H1 (cell line): ENCODE data around the gene RPS6KC1. TPM values are rescaled to one million over a fixed set of nuclear protein-coding genes. Genes with fewer than 3 reads are reported as not detected.

Experiments
- CTCF ChIA-PET: fragments of 300-600 bp; sonication (Branson Sonifier 250); formaldehyde crosslinking; loops from one replicate; lab custom pipeline; 2021; ENCODE audit not compliant: partially characterized antibody; lab: Charles Lee
- POLR2A ChIA-PET: fragments of 300-600 bp; sonication (Branson Sonifier 250); formaldehyde crosslinking; loops from one replicate; lab custom pipeline; 2021; ENCODE audit warnings: inconsistent platforms; ENCODE audit not compliant: partially characterized antibody; lab: Charles Lee
- DNase-seq, 2 experiments: peaks; one replicate each; pipeline versions ENCODE4 v3.0.0 to v3.0.0-alpha.2; 2010 to 2022; ENCODE audit warnings: low spot score in 2 of 2, low read depth in 1 of 2, mixed read lengths in 1 of 2
- FAIRE-seq: peaks from 2 replicates; lab custom pipeline; 2011; peaks lifted over from hg19 to GRCh38; lab: Jason Lieb, UNC
- H2AFZ ChIP-seq: 2 replicates; pipeline ENCODE4 v1.8.1; 2012; ENCODE audit warnings: low read length, inconsistent platforms
- H2AK5ac ChIP-seq: 2 replicates; pipeline ENCODE4 v1.6.1; 2013; ENCODE audit warnings: low read depth, low read length
- H2BK120ac ChIP-seq: replicated peaks from 2 replicates; pipeline ENCODE3; 2013; ENCODE audit warnings: low read depth, low read length, inconsistent platforms
- H2BK12ac ChIP-seq: 2 replicates; pipeline ENCODE4 v1.6.1; 2013; ENCODE audit warnings: low read depth, low read length
- H2BK15ac ChIP-seq: 2 replicates; pipeline ENCODE4 v1.6.1; 2013; ENCODE audit warnings: low read length
- H2BK20ac ChIP-seq: 2 replicates; pipeline ENCODE4 v1.6.1; 2013; ENCODE audit warnings: low read length
- H2BK5ac ChIP-seq: 2 replicates; pipeline ENCODE4 v1.6.1; 2013; ENCODE audit warnings: low read depth, low read length
- H3K14ac ChIP-seq: 2 replicates; pipeline ENCODE4 v1.6.1; 2013; ENCODE audit warnings: inconsistent platforms; ENCODE audit not compliant: insufficient read length
- H3K18ac ChIP-seq: 2 replicates; pipeline ENCODE4 v1.6.1; 2013; ENCODE audit warnings: low read length; ENCODE audit errors: extremely low read depth
- H3K23ac ChIP-seq: 2 replicates; pipeline ENCODE4 v1.6.1; 2013; ENCODE audit warnings: inconsistent platforms; ENCODE audit not compliant: insufficient read length
- H3K23me2 ChIP-seq: 2 replicates; pipeline ENCODE4 v1.6.1; 2013; ENCODE audit warnings: low read depth, low read length
- H3K27ac ChIP-seq: 2 replicates; pipeline ENCODE4 v1.6.1; 2011; ENCODE audit warnings: low read depth, low read length, inconsistent platforms
- H3K27me3 ChIP-seq, 4 experiments: replicated peaks in 1 of 4; 1 replicate in 1 of 4; 2 replicates in 3 of 4; pipeline versions ENCODE4 v1.6.1 to v1.8.1; 2011 to 2013; ENCODE audit warnings: low read length in 3 of 4, mild to moderate bottlenecking in 3 of 4, inconsistent platforms in 2 of 4, mixed read lengths in 2 of 4, moderate library complexity in 1 of 4; ENCODE audit not compliant: control insufficient read depth in 3 of 4, insufficient read depth in 3 of 4; ENCODE audit errors: extremely low read depth in 1 of 4
- H3K36me3 ChIP-seq, 4 experiments: 2 replicates each; pipeline versions ENCODE4 v1.6.1 to v1.8.1; 2011 to 2013; ENCODE audit warnings: mild to moderate bottlenecking in 4 of 4, low read length in 3 of 4, moderate library complexity in 2 of 4, control low read depth in 1 of 4, inconsistent platforms in 1 of 4; ENCODE audit not compliant: insufficient read depth in 4 of 4, control insufficient read depth in 2 of 4
- H3K4ac ChIP-seq: replicated peaks from 2 replicates; pipeline ENCODE3; 2013; ENCODE audit warnings: low read length, low read depth, mixed read lengths, inconsistent platforms; ENCODE audit not compliant: insufficient read length
- H3K4me1 ChIP-seq, 4 experiments: replicated peaks in 1 of 4; 1 replicate in 1 of 4; 2 replicates in 3 of 4; pipeline versions ENCODE4 v1.6.1 to v1.8.1; 2011 to 2013; ENCODE audit warnings: low read length in 3 of 4, inconsistent platforms in 2 of 4, mixed read lengths in 1 of 4; ENCODE audit not compliant: insufficient read depth in 4 of 4, control insufficient read depth in 3 of 4
- H3K4me2 ChIP-seq, 2 experiments: 2 replicates each; pipeline versions ENCODE4 v1.6.1 to v1.8.1; 2011 to 2013; ENCODE audit warnings: low read depth in 2 of 2, low read length in 2 of 2, control low read depth in 1 of 2, inconsistent platforms in 1 of 2, mild to moderate bottlenecking in 1 of 2; ENCODE audit not compliant: insufficient read depth in 1 of 2
- H3K4me3 ChIP-seq, 4 experiments: fragments of 200-600, 300-600 bp in 1 of 4; sonication (generic), shearing (Covaris generic), sonication (Bioruptor Twin) in 1 of 4; 2 replicates each; pipeline versions ENCODE4 v1.5.1 to v1.8.1; 2011 to 2016; ENCODE audit warnings: low read length in 4 of 4, low read depth in 3 of 4, control low read depth in 2 of 4, inconsistent platforms in 2 of 4, mild to moderate bottlenecking in 2 of 4, mixed read lengths in 1 of 4, moderate library complexity in 1 of 4; ENCODE audit not compliant: insufficient read depth in 2 of 4; ENCODE audit errors: extremely low read depth in 1 of 4
- H3K56ac ChIP-seq: replicated peaks from 2 replicates; pipeline ENCODE3; 2013; ENCODE audit warnings: low read depth, mild to moderate bottlenecking, mixed read lengths, low read length, inconsistent platforms; ENCODE audit not compliant: insufficient read length
- H3K79me1 ChIP-seq: 2 replicates; pipeline ENCODE4 v1.6.1; 2013; ENCODE audit warnings: low read depth, low read length, control low read depth
- H3K79me2 ChIP-seq, 2 experiments: 2 replicates each; pipeline versions ENCODE4 v1.6.1 to v1.8.1; 2012 to 2013; ENCODE audit warnings: low read length in 2 of 2, mild to moderate bottlenecking in 2 of 2, inconsistent platforms in 1 of 2; ENCODE audit not compliant: insufficient read depth in 2 of 2, control insufficient read depth in 1 of 2
- H3K9ac ChIP-seq, 4 experiments: replicated peaks in 1 of 4; 1 replicate in 1 of 4; 2 replicates in 3 of 4; pipeline versions ENCODE4 v1.6.1 to v1.8.1; 2011 to 2013; ENCODE audit warnings: low read depth in 3 of 4, low read length in 3 of 4, control low read depth in 2 of 4, mild to moderate bottlenecking in 2 of 4, moderate library complexity in 2 of 4, inconsistent platforms in 1 of 4; ENCODE audit errors: extremely low read depth in 1 of 4
- H3K9me3 ChIP-seq, 2 experiments: 2 replicates each; pipeline versions ENCODE4 v1.6.1 to v1.8.1; 2012 to 2013; ENCODE audit warnings: mild to moderate bottlenecking in 2 of 2, moderate library complexity in 2 of 2, control low read depth in 1 of 2, inconsistent platforms in 1 of 2, low read depth in 1 of 2, low read length in 1 of 2, mixed read lengths in 1 of 2; ENCODE audit not compliant: insufficient read depth in 2 of 2
- H4K20me1 ChIP-seq, 2 experiments: replicated peaks in 1 of 2; 2 replicates each; pipeline versions ENCODE3 to v1.8.1; 2011 to 2013; ENCODE audit warnings: inconsistent platforms in 2 of 2, low read length in 2 of 2, mild to moderate bottlenecking in 1 of 2; ENCODE audit not compliant: insufficient read depth in 2 of 2, control insufficient read depth in 1 of 2
- H4K5ac ChIP-seq: 2 replicates; pipeline ENCODE4 v1.6.1; 2013; ENCODE audit warnings: low read length, low read depth, mixed read lengths, inconsistent platforms; ENCODE audit not compliant: insufficient read length
- H4K8ac ChIP-seq: 2 replicates; pipeline ENCODE4 v1.8.0; 2013; ENCODE audit warnings: mild to moderate bottlenecking, moderate library complexity, low read length, inconsistent platforms; ENCODE audit not compliant: insufficient read depth; ENCODE audit errors: extremely low read depth
- H4K91ac ChIP-seq: replicated peaks from 2 replicates; pipeline ENCODE3; 2013; ENCODE audit warnings: low read length, mixed read lengths, inconsistent platforms; ENCODE audit not compliant: insufficient read length
- ASH2L ChIP-seq: fragments of 200-600, 300-600 bp; sonication (generic); IDR thresholded peaks from one replicate; pipeline ENCODE4 v1.7.1; 2017; ENCODE audit warnings: low read length
- ATF3 ChIP-seq: IDR thresholded peaks from 2 replicates; pipeline ENCODE4 v1.6.1; 2011; ENCODE audit warnings: low read depth, mild to moderate bottlenecking, low read length; ENCODE audit not compliant: insufficient read depth
- BACH1 ChIP-seq: IDR thresholded peaks from 2 replicates; pipeline ENCODE4 v1.6.1; 2012; ENCODE audit warnings: low read length, improper control_type of control experiment
- CREB1 ChIP-seq: IDR thresholded peaks from 2 replicates; pipeline ENCODE4 v1.6.1; 2012; ENCODE audit warnings: inconsistent platforms
- EP300 ChIP-seq, 2 experiments: IDR thresholded peaks; 1 replicate in 1 of 2; 2 replicates in 1 of 2; pipeline ENCODE4 v1.6.1; 2011 to 2012; ENCODE audit warnings: low read depth in 2 of 2, low read length in 2 of 2, mild to moderate bottlenecking in 2 of 2, borderline replicate concordance in 1 of 2, inconsistent platforms in 1 of 2, moderate library complexity in 1 of 2
- NANOG ChIP-seq: IDR thresholded peaks from 2 replicates; pipeline ENCODE4 v1.6.1; 2011; ENCODE audit warnings: low read length, low read depth, mild to moderate bottlenecking, inconsistent platforms; ENCODE audit not compliant: insufficient read depth, poor library complexity, severe bottlenecking
- RNF2 ChIP-seq: fragments of 200-900, 300-1000 bp; sonication (generic); IDR thresholded peaks from 2 replicates; pipeline ENCODE4 v1.7.1; 2016; ENCODE audit warnings: borderline replicate concordance, low read depth, mild to moderate bottlenecking, antibody characterized with exemption, low read length; ENCODE audit not compliant: poor library complexity, severe bottlenecking; ENCODE audit errors: missing control alignments
- SP1 ChIP-seq: IDR thresholded peaks from 2 replicates; pipeline ENCODE4 v1.6.1; 2011; ENCODE audit warnings: low read depth, low read length
- TBP ChIP-seq: IDR thresholded peaks from 2 replicates; pipeline ENCODE4 v1.6.1; 2011; ENCODE audit warnings: low read depth, low read length, improper control_type of control experiment
- WGBS, 2 experiments: shearing (Covaris generic) in 1 of 2; methylation state at CpG; one replicate each; pipeline versions ENCODE4 v1.1.6 to v1.1.7; 2013 to 2015; ENCODE audit warnings: low lambda C conversion rate in 2 of 2, mixed read lengths in 2 of 2, inconsistent platforms in 1 of 2, low coverage in 1 of 2, missing lambda C conversion rate in 1 of 2; ENCODE audit not compliant: insufficient replicate concordance in 2 of 2, insufficient coverage in 1 of 2, insufficient read length in 1 of 2; ENCODE audit errors: extremely low coverage in 1 of 2, missing lambda C conversion rate in 1 of 2; 5-methylcytosine and 5-hydroxymethylcytosine counted together
- polyA plus RNA-seq, 7 experiments: library from polyadenylated mRNA; depleted of rRNA in 3 of 7; stranded (reverse) in 5 of 7; unstranded in 2 of 7; fragments of >200 nt in 5 of 7; fragments of 200-250 nt in 2 of 7; gene quantifications; 1 replicate in 5 of 7; 2 replicates in 1 of 7; 4 replicates in 1 of 7; pipeline versions ENCODE4 v1.2.1 to v1.2.3, GENCODE V29; 2011 to 2013; ENCODE audit warnings: missing spikeins in 2 of 7, mixed read lengths in 2 of 7
- total RNA-seq: library from RNA; stranded (reverse); fragmentation: NEBNext Ultra II Directional; extraction: Animal tissue kit (Norgen Biotek cat#: 25700); gene quantifications from 2 replicates; pipeline ENCODE4 v1.2.1, GENCODE V29; 2021

RPS6KC1 gene
- total and polyA plus RNA-seq, 2 of the 8 experiments (the other 6 are each of a cell fraction or from before 2014, with no cell fraction given), result 4.9 to 17.6 TPM

- Histone ChIP-seq H2BK5ac (no peak overlapping the region), H3K79me1 (no peaks in the 10 kb centered on the region), H3K27ac (no peak overlapping the region), H2BK120ac (no peak overlapping the region), H4K8ac (no peak overlapping the region), H4K5ac (no peak overlapping the region), H2AK5ac (no peak overlapping the region), H3K9me3 (no peaks in the 10 kb centered on the region), H3K4me1 (no peaks in the 10 kb centered on the region; a peak in 2 of 7 replicates), H3K4me2 (no peak overlapping the region), H3K56ac (no peak overlapping the region), H3K23ac (no peak overlapping the region), H4K20me1 (no peaks in the 10 kb centered on the region), H3K36me3 (no peaks in the 10 kb centered on the region), H3K23me2 (no peaks in the 10 kb centered on the region), H3K79me2 (no peaks in the 10 kb centered on the region), H3K27me3 (no peaks in the 10 kb centered on the region), H2BK20ac (no peak overlapping the region), H3K18ac (no peak overlapping the region)
- no peak for DNase-seq
- ChIA-PET POLR2A (interaction anchor here (1.2 kb wide), 1 partner anchor 9 kb away, joined by 3 read pairs; no protein-coding TSS in a partner anchor), CTCF (no interaction called here)
- WGBS, 2 experiments, result 82% methylated on average over 1 of the region's 1 CpG; no CpG with 5 or more reads in 1 of the 2 experiments
- no peak for TF ChIP-seq ATF3
- TF ChIP-seq CREB1, result no peak
- no peak for TF ChIP-seq RNF2
- TF ChIP-seq ASH2L, result no peak
- no peak for TF ChIP-seq SP1
- no peak for TF ChIP-seq NANOG
- no peak for TF ChIP-seq EP300 (IDR thresholded peaks at IDR 0.05; ENCODE audit: borderline replicate concordance in 1 of 2, low read depth in 2 of 2, low read length in 2 of 2)
- TF ChIP-seq BACH1, result no peak
- no peak for TF ChIP-seq TBP
- TF ChIP-seq, all 59 proteins: peak for 0
- Histone ChIP-seq H2AFZ (no peak overlapping the region), H3K4ac (no peak overlapping the region), H3K4me3 (no peak overlapping the region), H3K9ac (no peak overlapping the region), H2BK15ac (no peak overlapping the region), H4K91ac (no peak overlapping the region), H3K14ac (no peak overlapping the region), H2BK12ac (no peak overlapping the region)
- no peak for FAIRE-seq
Measured at GRCh38 chr1:213041443-213041842, 9.6 kb upstream of the RPS6KC1 start.
